ENCODE measurements around the gene LIPC.

Gene LIPC

GRCh38 chr15:58513008-58513407 is 81.2 kb downstream of the LIPC start:
- no peak overlapping the region for H2AFZ ChIP-seq (ENCODE audit: low read depth)
- no peaks in the 10 kb centered on the region for H4K20me1 ChIP-seq (ENCODE audit: insufficient read depth)
- H3K4me1 ChIP-seq (ENCODE audit: low read depth, poor library complexity, severe bottlenecking) = peaks cover 18% of the 10 kb centered on the region
- no peaks in the 10 kb centered on the region for H3K79me2 ChIP-seq (ENCODE audit: insufficient read depth, low read depth)
- no peak for TF ChIP-seq CTCF (conservative IDR thresholded peaks at IDR 0.05; ENCODE audit: low read depth, low read length)
- H3K4me2 ChIP-seq = no peak overlapping the region
- H3K27ac ChIP-seq = no peak overlapping the region
- no peaks in the 10 kb centered on the region for H3K27me3 ChIP-seq (ENCODE audit: insufficient read depth, low read depth)
- H3K4me3 ChIP-seq (IDR thresholded peaks at IDR 0.05; ENCODE audit: insufficient read depth, low read depth, low read length) = no peak overlapping the region
- H3K36me3 ChIP-seq (ENCODE audit: insufficient read depth) = no peaks in the 10 kb centered on the region
- no peak overlapping the region for H3K9ac ChIP-seq

- no peak overlapping the region for H3K27ac ChIP-seq
- H3K4me1 ChIP-seq (ENCODE audit: low read depth, poor library complexity, severe bottlenecking) = peaks cover 26% of the 10 kb centered on the region
- no peaks in the 10 kb centered on the region for H4K20me1 ChIP-seq (ENCODE audit: insufficient read depth)
- H2AFZ ChIP-seq (ENCODE audit: low read depth) = no peak overlapping the region
- no peaks in the 10 kb centered on the region for H3K27me3 ChIP-seq (ENCODE audit: insufficient read depth, low read depth)
- no peaks in the 10 kb centered on the region for H3K79me2 ChIP-seq (ENCODE audit: insufficient read depth, low read depth)
- no peak for TF ChIP-seq CTCF (conservative IDR thresholded peaks at IDR 0.05; ENCODE audit: low read depth, low read length)
- no peak overlapping the region for H3K9ac ChIP-seq
- no peak overlapping the region for H3K4me3 ChIP-seq (IDR thresholded peaks at IDR 0.05; ENCODE audit: insufficient read depth, low read depth, low read length)
- no peaks in the 10 kb centered on the region for H3K36me3 ChIP-seq (ENCODE audit: insufficient read depth)
- no peak overlapping the region for H3K4me2 ChIP-seq
Observed at GRCh38 chr15:58513726-58514336, 82.0 kb downstream of the LIPC start.

GRCh38 chr15:58515807-58516206 is 84.0 kb downstream of the LIPC start:
- Histone ChIP-seq H3K27me3 (ENCODE audit: insufficient read depth, low read depth) (no peaks in the 10 kb centered on the region), H4K20me1 (ENCODE audit: insufficient read depth) (no peaks in the 10 kb centered on the region), H3K4me1 (ENCODE audit: low read depth, poor library complexity, severe bottlenecking) (peaks cover 28% of the 10 kb centered on the region), H3K9ac (no peak overlapping the region), H3K4me2 (no peak overlapping the region), H3K27ac (no peak overlapping the region), H3K4me3 (IDR thresholded peaks at IDR 0.05; ENCODE audit: insufficient read depth, low read depth, low read length) (no peak overlapping the region), H3K36me3 (ENCODE audit: insufficient read depth) (no peaks in the 10 kb centered on the region), H3K79me2 (ENCODE audit: insufficient read depth, low read depth) (no peaks in the 10 kb centered on the region), H2AFZ (ENCODE audit: low read depth) (no peak overlapping the region)
- TF ChIP-seq CTCF (conservative IDR thresholded peaks at IDR 0.05; ENCODE audit: low read depth, low read length) = no peak

GRCh38 chr15:58517252-58517681 is 85.5 kb downstream of the LIPC start:
- Histone ChIP-seq H3K9ac (no peak overlapping the region), H3K36me3 (ENCODE audit: insufficient read depth) (no peaks in the 10 kb centered on the region), H3K27me3 (ENCODE audit: insufficient read depth, low read depth) (no peaks in the 10 kb centered on the region), H3K4me2 (peak overlapping the region; percentile 44), H3K4me3 (IDR thresholded peaks at IDR 0.05; ENCODE audit: insufficient read depth, low read depth, low read length) (no peak overlapping the region), H3K4me1 (ENCODE audit: low read depth, poor library complexity, severe bottlenecking) (peaks cover 28% of the 10 kb centered on the region), H2AFZ (ENCODE audit: low read depth) (peak overlapping the region; percentile 41; the same call in 1 of the 2 replicates), H4K20me1 (ENCODE audit: insufficient read depth) (no peaks in the 10 kb centered on the region), H3K79me2 (ENCODE audit: insufficient read depth, low read depth) (no peaks in the 10 kb centered on the region), H3K27ac (peak overlapping the region; percentile 30)
- TF ChIP-seq CTCF (conservative IDR thresholded peaks at IDR 0.05; ENCODE audit: low read depth, low read length) = no peak; the same call in 1 of the 2 replicates
